RWPE2 (cell line): ENCODE measurements around the gene FAT2.
A peak's percentile ranks its signal among the peaks of the same experiment; 100 is the strongest.

Experiments
- ATAC-seq: fragments of 200-7000 bp; cut with Tn5 transposase; 3 replicates; pipeline ENCODE4 v1.9.1; 2021; ENCODE audit warnings: low read depth
- DNase-seq: peaks from one replicate; pipeline ENCODE4 v3.0.0-alpha.2; 2020; ENCODE audit warnings: low spot score
- H3K27ac ChIP-seq: fragments of 450-650 bp; 2 replicates; pipeline ENCODE4 v1.5.1; 2017; ENCODE audit warnings: mild to moderate bottlenecking; ENCODE audit not compliant: poor library complexity, severe bottlenecking
- H3K27me3 ChIP-seq: fragments of 250-450 bp; sonication (Bioruptor Pico); 2 replicates; pipeline ENCODE4 v1.5.1; 2021; ENCODE audit warnings: mild to moderate bottlenecking, moderate library complexity; ENCODE audit not compliant: insufficient read depth, poor library complexity, severe bottlenecking
- H3K36me3 ChIP-seq: fragments of 250-450 bp; sonication (Bioruptor Pico); 2 replicates; pipeline ENCODE4 v1.5.1; 2020; ENCODE audit warnings: low read depth, mild to moderate bottlenecking, moderate library complexity
- H3K4me1 ChIP-seq: fragments of 250-450 bp; sonication (Bioruptor Pico); 2 replicates; pipeline ENCODE4 v1.5.1; 2021; ENCODE audit warnings: mild to moderate bottlenecking, moderate library complexity; ENCODE audit not compliant: insufficient read depth, poor library complexity, severe bottlenecking
- H3K4me3 ChIP-seq: fragments of 250-450 bp; sonication (Bioruptor Pico); 2 replicates; pipeline ENCODE4 v1.5.1; 2021; ENCODE audit warnings: mild to moderate bottlenecking, moderate library complexity; ENCODE audit not compliant: severe bottlenecking
- H3K9me3 ChIP-seq: fragments of 250-450 bp; sonication (Bioruptor Pico); 2 replicates; pipeline ENCODE4 v1.5.1; 2021; ENCODE audit warnings: mild to moderate bottlenecking, moderate library complexity; ENCODE audit not compliant: severe bottlenecking
- TF ChIP-seq, protein P1 (sequence below): fragments of 450-650 bp; IDR thresholded peaks from one replicate; pipeline ENCODE4 v1.5.1; 2017; ENCODE audit warnings: mild to moderate bottlenecking, moderate library complexity; ENCODE audit not compliant: poor library complexity, severe bottlenecking

FAT2 gene

DNA sequence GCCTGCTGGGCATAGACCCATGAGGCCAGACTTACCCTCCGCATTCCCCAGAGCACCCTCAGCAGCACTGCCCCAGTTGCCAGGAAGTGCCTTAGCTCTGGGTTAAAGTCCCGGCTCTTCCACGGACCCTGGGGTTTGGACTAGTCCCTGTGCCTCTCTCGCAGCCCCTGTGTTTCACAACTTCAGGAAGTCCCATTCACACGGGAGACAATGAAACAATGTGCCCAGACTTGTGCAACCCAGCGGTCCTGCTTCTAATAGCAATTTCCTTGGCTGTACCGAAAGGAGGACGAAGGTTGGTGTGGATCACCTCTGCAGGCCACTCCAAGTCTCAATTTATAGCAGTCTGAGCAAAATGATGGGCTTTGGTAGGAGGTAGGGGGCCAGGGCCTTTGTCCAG is 41.8 kb upstream of the FAT2 start:
- Histone ChIP-seq H3K27ac (no peak overlapping the region), H3K9me3 (no peaks in the 10 kb centered on the region), H3K4me3 (no peak overlapping the region), H3K36me3 (no peaks in the 10 kb centered on the region), H3K27me3 (no peaks in the 10 kb centered on the region), H3K4me1 (peaks cover 22% of the 10 kb centered on the region)
- ATAC-seq (peak; percentile 4; the same call in 1 of the 3 replicates), DNase-seq (no peak)
- TF ChIP-seq, protein P1, sequence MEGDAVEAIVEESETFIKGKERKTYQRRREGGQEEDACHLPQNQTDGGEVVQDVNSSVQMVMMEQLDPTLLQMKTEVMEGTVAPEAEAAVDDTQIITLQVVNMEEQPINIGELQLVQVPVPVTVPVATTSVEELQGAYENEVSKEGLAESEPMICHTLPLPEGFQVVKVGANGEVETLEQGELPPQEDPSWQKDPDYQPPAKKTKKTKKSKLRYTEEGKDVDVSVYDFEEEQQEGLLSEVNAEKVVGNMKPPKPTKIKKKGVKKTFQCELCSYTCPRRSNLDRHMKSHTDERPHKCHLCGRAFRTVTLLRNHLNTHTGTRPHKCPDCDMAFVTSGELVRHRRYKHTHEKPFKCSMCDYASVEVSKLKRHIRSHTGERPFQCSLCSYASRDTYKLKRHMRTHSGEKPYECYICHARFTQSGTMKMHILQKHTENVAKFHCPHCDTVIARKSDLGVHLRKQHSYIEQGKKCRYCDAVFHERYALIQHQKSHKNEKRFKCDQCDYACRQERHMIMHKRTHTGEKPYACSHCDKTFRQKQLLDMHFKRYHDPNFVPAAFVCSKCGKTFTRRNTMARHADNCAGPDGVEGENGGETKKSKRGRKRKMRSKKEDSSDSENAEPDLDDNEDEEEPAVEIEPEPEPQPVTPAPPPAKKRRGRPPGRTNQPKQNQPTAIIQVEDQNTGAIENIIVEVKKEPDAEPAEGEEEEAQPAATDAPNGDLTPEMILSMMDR: no peak

DNA sequence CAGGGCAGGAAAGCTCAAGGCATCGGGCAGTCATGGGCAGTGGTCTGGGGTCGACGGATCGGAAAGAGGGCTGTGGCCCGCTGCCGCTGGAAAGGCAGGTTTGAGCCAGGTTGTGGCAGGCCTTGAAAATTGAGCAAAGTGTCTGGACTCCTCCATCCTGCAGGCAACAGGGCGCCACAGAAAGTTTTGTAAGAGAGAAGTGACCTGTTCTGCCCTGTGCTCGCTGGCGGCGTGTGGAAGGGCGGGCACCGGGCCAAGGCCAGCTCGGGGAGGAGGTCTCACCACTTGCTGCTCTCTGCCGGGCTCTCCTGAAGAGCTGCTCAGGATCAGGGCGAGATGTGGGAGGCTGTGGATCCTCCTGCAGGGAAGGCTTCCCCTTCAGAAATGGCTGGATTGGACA is 41.4 kb upstream of the FAT2 start:
- DNase-seq (no peak), ATAC-seq (peak; percentile 13; the same call in 1 of the 3 replicates)
- Histone ChIP-seq H3K36me3 (no peaks in the 10 kb centered on the region), H3K27ac (no peak overlapping the region), H3K27me3 (no peaks in the 10 kb centered on the region), H3K9me3 (no peaks in the 10 kb centered on the region), H3K4me3 (no peak overlapping the region), H3K4me1 (peaks cover 24% of the 10 kb centered on the region)
- TF ChIP-seq, protein P1: no peak

DNA sequence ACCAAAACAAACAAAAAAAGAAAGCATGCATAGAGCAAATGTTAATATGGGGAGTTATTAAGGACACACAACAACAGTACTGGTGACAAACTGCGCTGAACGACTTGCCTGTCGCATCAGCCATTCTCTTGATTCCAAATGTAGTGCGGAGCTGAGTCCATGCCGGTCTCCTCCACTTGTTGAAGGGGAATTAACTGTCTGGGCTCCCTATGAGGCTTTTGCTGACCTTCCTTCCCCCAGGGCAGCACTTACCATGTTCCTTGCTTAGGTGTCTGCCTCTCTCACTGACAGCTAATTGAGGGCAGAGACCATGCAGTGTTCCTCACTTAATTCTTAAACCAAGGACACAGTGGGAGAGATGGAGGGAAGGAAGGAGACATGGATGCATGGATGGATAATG is 40.8 kb upstream of the FAT2 start:
- DNase-seq (no peak), ATAC-seq (no peak)
- H3K36me3 ChIP-seq: no peaks in the 10 kb centered on the region
- no peak overlapping the region for H3K27ac ChIP-seq
- TF ChIP-seq, protein P1: no peak
- no peaks in the 10 kb centered on the region for H3K27me3 ChIP-seq
- no peak overlapping the region for H3K4me3 ChIP-seq
- H3K4me1 ChIP-seq: peaks cover 25% of the 10 kb centered on the region
- no peaks in the 10 kb centered on the region for H3K9me3 ChIP-seq

DNA sequence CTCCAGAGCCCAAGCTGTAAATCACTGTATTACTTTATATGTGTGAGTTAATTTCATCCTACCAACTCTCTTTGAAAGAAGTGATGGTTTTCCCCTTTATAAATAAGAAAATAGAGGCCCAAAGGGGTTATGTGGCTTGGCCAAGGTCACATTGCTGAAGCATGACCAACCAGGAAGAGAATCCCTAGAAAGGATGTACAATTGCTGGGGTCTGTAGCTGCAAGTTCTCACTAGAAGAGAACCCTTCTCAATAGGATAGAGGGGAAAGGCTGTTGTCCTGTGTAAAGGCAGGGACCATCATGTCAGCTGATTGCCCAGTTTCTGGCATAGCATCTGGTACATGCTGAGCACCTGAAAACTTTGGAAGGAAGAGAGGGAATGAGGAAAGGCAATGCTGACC is 39.0 kb upstream of the FAT2 start:
- peaks cover 25% of the 10 kb centered on the region for H3K4me1 ChIP-seq
- no peak overlapping the region for H3K4me3 ChIP-seq
- H3K27me3 ChIP-seq: no peaks in the 10 kb centered on the region
- H3K36me3 ChIP-seq: no peaks in the 10 kb centered on the region
- no peaks in the 10 kb centered on the region for H3K9me3 ChIP-seq
- DNase-seq (no peak), ATAC-seq (no peak)
- H3K27ac ChIP-seq: no peak overlapping the region
- TF ChIP-seq, protein P1: no peak

DNA sequence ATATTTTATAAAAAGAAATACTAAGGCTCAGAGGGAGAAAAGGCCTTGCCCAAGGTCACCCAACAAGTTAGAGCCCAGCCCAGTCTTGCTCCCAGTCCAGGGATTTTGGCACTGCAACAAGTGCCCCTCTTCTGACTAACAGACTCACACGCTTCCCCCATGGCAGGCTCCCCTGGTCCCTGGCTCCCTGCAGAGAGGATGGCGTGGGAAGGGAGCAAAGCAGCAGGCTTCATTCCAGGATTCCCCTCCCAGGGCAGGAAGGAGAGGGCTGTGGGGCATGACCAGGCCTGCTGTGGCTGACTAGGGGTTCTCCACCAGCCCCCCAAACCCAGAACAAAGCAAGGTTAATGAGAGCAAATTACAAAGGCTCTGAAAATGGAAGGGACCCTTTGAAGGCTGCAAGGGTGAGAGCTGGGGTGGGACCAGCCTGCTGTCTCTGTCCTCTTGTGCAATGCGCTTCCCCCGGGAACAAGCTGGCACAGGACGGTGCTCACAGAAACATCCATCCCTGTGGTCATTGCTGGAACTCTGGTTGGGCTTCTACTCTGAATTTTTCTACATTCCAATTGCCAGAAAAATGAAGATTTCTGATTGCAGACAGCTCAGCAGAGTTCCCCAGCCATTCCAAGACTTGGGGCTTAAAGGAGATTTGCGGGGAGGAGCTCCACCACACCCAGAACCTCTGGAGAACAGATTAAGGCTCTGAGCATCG is 37.1 kb upstream of the FAT2 start:
- TF ChIP-seq, protein P1: no peak
- H3K4me3 ChIP-seq: no peak overlapping the region
- H3K27ac ChIP-seq: peak overlapping the region; percentile 72
- peaks cover 25% of the 10 kb centered on the region for H3K4me1 ChIP-seq
- H3K27me3 ChIP-seq: no peaks in the 10 kb centered on the region
- H3K9me3 ChIP-seq: no peaks in the 10 kb centered on the region
- peak; percentile 64 for ATAC-seq
- H3K36me3 ChIP-seq: no peaks in the 10 kb centered on the region
- DNase-seq: peak; percentile 83
